NT2/D1 (cell line): ENCODE measurements around the gene KRTAP2-1.

Experiments used
- SUZ12 ChIP-seq: IDR thresholded peaks from 2 replicates; pipeline ENCODE4 v1.6.1; 2011; ENCODE audit not compliant: insufficient read length, insufficient read depth; ENCODE audit errors: extremely low read depth
- YY1 ChIP-seq: IDR thresholded peaks from 2 replicates; pipeline ENCODE4 v1.6.1; 2011; ENCODE audit not compliant: insufficient read length, insufficient read depth
- ZNF274 ChIP-seq: IDR thresholded peaks from 2 replicates; pipeline ENCODE4 v1.6.1; 2011; ENCODE audit warnings: mild to moderate bottlenecking, low read depth, low read length

DNA sequence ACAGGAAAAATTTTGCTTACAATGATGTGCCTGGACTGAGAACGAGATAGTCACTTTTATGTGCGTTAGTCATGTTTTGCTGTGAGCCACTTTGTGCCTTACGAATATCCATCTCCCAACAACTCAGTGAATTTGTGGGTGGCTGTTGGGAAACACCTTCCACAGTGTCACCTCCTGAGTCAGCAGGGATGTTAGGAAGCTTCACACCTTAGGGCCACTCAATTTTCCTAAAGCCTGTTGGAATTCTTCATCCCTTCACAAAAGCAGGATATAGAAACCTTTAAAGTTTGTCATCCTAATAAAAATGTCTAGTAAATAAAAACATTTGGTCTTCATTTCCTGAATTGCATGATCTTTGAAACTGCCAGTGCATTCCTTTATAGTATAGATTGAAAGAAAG is 33.9 kb downstream of the KRTAP2-1 start:
- no peak for TF ChIP-seq YY1
- no peak for TF ChIP-seq SUZ12
- TF ChIP-seq ZNF274: no peak
